HG03378 (cell line): ENCODE measurements around the gene PEX6.

Experiments
- ATAC-seq: cut with Tn5 transposase; IDR thresholded peaks from one replicate; pipeline ENCODE4 v1.9.1; 2021; ENCODE audit warnings: mild to moderate bottlenecking, moderate library complexity; ENCODE audit not compliant: unreplicated experiment

The PEX6 gene, protein sequence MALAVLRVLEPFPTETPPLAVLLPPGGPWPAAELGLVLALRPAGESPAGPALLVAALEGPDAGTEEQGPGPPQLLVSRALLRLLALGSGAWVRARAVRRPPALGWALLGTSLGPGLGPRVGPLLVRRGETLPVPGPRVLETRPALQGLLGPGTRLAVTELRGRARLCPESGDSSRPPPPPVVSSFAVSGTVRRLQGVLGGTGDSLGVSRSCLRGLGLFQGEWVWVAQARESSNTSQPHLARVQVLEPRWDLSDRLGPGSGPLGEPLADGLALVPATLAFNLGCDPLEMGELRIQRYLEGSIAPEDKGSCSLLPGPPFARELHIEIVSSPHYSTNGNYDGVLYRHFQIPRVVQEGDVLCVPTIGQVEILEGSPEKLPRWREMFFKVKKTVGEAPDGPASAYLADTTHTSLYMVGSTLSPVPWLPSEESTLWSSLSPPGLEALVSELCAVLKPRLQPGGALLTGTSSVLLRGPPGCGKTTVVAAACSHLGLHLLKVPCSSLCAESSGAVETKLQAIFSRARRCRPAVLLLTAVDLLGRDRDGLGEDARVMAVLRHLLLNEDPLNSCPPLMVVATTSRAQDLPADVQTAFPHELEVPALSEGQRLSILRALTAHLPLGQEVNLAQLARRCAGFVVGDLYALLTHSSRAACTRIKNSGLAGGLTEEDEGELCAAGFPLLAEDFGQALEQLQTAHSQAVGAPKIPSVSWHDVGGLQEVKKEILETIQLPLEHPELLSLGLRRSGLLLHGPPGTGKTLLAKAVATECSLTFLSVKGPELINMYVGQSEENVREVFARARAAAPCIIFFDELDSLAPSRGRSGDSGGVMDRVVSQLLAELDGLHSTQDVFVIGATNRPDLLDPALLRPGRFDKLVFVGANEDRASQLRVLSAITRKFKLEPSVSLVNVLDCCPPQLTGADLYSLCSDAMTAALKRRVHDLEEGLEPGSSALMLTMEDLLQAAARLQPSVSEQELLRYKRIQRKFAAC

DNA sequence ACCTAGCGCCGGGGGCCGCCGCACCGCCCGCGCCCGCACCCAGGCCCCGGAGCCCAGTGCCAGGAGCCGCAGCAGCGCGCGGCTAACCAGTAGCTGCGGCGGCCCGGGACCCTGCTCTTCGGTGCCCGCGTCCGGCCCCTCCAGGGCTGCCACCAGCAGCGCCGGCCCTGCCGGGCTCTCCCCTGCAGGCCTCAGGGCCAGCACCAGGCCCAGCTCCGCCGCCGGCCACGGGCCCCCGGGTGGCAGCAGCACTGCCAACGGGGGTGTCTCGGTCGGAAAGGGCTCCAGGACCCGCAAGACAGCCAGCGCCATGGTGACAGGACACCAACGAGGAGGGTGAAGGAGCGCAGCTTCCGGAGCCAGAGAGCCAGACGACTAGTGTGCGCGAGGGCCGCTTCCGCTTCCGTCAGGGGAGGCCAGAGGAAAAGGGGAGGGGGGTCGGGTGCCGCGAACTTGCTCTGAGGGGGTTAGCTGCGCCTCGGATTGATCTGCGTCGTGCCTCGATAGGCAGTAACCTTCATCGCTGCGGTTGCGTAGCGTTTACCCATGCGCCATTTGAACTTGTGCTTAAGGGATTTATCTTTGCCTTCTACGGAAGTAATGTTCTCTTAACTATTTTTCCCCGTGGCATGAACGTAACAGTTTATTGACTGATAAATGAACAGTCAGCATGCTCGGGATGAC is at the start of gene PEX6:
TSS of gene PEX6 (minus strand) at position 343 of the 684 bp plus-strand sequence. CDS start at position 312, 31 bp downstream.
- peak; percentile 61 for ATAC-seq

DNA sequence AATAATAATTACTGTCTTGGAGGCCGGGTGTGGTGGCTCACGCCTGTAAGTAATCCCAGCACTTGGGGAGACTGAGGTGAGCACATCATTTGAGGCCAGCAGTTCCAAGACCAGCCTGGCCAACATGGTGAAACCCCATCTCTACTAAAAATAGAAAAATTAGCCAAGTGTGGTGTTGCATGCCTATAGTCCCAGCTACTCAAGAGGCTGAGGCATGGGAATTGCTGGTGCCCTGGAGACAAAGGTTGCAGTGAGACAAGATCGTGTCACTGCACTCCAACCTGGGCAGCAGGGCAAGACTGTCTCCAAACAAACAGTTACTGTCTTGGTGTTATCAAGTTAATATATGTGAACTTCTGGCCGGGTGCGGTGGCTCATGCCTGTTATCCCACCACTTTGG is 47.4 kb upstream of the PEX6 start:
- no peak for ATAC-seq

DNA sequence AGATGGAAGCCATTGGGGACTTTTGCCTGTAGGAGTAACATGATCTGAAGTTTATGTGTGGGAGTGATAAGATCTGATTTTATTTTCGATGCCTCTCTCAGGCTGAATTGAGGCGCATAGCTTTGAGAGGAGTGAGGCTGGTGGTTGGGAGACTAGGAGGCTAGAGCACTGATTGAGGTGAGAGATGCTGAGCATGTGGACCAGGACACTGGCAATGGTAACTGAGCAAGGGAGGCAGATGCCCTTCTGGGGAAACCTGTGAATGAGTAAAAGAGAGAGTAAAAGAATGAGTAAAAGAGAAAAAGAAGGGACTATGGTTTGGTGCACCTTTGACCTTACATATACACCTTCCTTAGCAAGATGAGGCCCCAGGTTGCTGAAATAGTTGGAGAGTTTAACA is 45.5 kb upstream of the PEX6 start:
- no peak for ATAC-seq

DNA sequence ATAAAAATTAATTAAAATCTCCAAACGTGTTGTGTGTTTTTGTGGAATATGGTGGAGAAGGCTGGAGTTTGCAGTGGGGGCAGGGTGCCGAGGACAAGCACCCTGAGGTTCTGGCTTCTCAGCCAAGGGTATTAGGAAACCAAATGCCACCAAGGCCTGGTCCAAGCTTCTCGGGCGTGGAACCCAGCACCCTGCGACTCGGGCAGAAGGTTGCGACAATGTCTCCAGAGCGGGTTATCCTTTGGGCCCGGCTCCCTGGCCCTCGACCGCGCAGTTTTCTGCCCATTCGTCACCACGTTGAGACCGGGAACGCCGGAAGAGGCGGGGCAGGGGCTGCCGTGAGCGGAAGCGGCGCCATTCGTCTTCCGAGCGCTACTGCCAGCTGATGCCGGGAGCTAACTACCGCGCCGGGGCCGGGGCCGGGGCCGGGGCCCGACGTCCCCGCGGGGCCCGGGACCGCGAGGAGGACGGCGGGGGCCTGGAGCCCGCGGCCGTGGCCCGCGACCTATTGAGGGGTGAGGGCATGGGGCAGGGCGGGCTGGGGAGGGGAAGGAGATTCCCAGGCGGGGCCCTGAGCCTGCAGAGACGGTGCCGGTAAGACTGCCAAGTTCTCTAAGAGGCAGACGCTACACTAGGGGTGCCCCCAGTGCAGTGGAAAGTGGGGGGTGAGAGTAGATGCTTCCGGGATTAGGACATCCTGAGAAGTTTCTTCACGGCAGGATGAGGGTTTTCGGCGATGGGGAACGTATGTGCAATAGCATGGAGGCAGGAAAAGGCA is 42.5 kb upstream of the PEX6 start, which contains the start of gene RRP36:
TSS of gene RRP36 (plus strand) at position 354 of the 778 bp plus-strand sequence. CDS start at position 386, 32 bp downstream.
- no peak for ATAC-seq

DNA sequence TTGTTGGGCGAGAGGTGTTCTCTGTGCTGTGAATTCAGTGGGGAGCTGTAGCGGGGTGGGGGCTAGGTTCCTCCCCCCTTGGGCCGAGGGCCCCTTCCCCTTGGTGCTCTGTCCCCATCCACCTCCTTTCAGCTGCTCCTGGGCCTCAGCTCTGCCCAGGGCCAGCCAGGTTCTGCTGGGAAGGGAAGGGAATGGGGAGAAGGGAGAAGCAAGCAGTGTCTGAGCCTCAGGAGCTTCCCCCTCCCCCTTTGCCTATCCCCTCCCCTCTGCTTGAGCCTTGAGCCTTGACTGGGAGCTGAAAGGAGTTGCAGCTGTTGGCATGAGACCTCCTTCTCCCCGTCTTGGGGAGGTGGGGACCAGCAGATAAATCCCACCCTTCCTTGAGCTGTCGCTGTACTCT is 41.9 kb upstream of the PEX6 start:
- no peak for ATAC-seq

DNA sequence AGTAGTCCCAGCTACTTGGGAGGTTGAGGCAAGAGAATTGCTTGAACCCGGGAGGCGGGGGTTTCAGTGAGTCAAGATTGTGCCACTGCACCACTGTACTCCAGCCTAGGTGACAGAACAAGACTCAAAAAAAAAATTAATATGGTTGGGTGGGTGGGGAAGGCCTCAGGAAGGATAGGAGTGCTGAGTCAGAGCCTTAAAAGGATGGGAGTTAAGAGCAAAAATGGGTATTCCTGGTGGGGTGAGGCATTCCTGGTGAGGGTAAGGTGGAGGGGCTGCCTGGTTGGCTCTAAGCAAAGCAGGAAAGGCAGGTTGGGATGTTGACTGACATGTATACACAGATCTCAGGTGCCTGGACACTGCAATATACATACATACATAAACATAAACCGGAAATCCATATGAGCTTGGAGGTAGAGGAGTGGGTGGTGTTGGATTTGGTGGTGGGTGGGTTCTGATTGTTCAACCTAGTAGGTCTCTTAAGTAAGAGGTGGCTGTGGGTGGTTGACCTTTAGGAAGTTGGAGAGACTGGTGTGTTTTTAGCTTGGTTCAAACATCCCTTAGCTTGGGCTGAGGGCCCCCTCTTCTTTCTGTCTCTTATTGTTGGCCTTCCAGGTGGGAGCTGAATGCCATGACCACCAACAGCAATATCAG is 41.2 kb upstream of the PEX6 start:
- no peak for ATAC-seq

DNA sequence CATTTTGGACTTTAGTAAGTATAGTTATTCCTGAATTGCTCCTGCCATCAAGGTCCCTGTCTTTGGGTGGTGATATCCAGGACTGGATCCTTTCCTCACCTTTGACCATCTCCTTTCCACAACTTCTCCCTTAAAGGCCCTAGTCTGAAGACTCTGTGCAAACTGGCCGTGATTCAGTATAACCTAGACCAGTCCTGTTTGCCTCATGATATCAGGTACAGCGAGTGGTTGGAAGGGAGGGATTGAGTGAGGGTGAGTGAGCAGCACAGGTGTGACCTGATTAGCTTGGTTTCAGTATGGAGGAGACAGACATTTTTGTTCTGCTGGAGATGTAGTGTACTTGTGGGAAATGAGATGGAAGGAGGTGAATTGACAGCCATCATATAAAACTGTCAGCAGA is 40.2 kb upstream of the PEX6 start:
- no peak for ATAC-seq

DNA sequence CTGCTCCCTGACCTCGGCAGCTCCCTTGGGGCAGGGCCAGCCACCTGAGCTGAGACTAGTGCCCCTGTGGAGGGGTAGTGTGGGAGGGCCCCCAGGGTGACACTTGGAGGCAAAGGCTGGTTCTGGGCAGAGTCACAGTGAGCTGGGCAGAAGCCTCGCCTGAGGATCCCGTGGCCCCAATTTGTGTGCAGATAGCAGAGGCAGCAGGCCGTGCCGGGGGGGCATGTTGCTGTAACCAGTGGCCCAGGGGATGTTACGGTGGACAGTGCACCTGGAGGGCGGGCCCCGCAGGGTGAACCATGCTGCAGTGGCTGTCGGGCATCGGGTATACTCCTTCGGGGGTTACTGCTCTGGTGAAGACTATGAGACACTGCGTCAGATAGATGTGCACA is 38.0 kb upstream of the PEX6 start:
- no peak for ATAC-seq

DNA sequence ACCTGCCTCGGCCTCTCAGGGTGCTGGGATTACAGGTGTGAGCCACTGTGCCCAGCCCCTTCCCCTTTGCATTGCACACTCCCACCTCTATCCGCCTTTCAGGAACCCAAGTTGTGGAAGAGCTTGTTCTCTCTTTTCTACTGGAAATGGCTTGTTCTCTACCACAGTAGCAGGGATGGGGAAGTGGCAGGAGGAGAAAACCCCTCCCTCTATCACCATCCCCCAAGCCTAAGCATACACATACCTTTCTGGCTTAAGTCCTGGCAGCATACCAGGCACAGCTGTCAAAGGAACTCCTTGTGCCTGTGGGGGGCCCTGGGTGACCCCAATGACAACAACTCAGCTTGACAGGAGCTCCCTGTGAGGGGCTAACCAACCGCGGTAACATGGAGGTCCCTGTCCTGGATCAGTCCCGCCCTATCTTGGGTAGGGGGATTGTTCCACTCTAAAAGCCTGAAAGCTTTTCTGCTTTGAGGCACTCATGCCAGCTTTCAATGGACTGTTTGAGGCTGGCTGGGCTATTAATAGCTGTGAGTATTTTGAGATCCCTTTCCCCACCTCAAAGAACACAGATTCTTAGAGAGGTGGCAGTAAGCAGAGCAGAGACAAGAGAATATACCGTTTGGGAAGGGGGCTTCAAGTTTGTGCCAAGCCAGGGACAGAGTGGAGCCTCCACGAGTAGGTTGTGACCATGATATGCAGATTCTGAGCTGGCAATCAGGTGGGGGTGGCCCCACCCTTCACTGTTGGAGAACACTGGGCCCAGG is 37.4 kb upstream of the PEX6 start:
- ATAC-seq: no peak

DNA sequence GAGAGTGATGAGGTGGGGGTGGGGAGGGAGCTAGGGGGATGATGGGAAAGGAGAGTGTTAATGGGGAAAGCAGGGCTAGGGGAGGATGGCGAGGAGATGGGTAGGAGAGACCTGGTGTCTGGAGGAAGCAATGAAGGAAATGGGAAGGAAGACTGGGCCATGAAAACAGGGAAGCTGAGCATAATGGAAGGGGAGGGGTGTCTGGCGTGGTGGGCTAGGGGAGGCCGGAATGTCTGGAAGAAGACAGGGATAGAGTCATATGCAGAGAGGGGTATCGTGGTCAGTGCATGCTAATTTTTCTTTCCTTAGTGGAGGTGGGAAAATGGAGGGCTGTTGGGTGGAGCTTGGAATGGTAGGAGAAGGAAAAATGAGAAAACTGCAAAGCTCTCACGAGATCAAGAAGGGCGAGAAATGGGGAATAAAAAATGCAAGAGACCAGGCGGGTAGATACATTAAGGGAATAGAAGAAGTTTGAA is 35.5 kb upstream of the PEX6 start:
- no peak for ATAC-seq

DNA sequence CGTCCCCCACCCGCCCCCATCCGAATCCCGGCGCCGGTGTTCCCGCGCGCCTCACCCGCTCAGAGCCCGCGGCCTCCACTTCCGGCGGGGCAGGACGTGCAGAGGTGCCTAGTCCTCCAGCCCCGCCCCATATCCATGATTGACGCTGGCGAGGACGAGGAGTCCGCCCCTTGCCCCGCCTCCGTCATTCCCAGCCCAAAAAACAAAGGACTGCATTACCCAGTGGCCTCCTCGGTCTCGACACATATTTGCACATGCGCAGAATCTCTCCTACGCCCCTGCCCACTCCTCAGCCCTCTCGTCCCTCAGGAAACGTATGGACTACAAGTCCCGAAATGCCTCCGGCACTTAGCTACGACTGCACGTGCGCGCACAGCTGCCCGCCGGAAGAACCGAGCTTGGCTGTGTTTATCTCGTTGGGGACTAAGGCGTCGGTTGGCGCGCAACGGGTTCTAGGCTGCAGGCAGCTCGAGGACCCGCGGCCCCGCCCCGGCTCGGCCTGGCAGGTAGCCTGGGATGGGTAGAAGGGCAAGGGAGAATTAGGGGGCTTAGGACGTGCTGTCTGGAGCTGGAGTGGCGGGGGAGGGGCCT is 35.0 kb upstream of the PEX6 start, which contains the start of the genes KLHDC3 and MEA1:
TSS of gene KLHDC3 (plus strand) at position 407 of the 591 bp plus-strand sequence. CDS start 2,944 bp downstream, outside the sequence.
TSS of gene MEA1 (minus strand) at position 104 of the 591 bp plus-strand sequence. CDS start 133 bp downstream, outside the sequence.
- peak; percentile 92 for ATAC-seq

DNA sequence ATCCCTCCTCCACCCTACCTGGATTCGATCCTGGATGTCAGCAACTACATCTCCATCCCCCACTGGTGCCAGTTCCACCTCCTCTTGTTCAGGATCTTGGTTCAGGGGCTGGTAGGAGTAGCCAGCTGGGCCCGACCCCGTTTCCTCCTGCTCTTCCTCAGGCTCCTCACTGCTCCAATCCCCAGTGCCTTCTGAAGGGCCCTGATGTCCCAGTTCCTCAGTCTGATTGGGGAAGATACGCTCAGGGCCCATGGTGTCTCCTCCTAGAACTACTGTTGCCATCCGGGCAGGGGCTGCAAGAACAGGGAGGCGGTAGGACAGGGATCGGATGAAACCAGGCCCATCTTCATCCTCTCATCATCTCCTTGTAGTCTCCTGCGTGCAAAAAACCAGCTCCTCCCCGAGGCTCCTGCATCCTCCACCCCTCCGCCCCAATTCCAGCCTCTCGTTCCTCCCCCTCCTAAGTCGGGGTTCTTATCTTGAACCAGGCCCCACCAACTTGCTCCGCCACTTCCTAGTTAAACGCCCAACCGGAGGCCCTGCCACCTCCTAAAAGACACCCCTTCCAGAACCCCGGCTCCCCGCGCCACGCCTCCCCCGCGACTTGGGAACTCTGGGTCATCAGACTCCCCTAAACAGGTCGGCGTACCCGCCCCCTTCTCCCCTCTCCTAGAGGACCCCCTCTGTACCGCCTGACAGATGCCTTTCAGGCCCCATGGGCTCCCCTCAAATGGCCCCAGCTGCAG is 34.3 kb upstream of the PEX6 start:
- peak; percentile 1 for ATAC-seq

DNA sequence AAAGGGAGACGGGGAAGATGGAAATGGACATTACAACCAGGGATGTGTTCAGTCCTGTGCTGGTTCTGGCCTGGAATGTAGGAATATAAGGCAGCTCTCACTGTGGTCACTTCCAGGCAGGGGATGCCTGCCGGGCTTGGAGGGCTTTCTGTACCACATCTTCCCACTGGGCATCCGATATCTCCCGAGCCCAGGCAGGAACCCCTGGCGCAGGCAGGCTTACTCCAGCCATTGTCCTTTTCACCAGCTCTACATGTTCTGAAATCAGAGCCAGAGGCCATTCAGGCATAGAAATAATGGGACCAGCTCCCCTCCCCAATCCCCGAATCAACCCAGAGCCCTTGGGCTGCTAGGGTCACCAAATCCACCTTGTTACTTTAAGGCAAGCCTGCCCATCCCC is 33.4 kb upstream of the PEX6 start:
- ATAC-seq: no peak

DNA sequence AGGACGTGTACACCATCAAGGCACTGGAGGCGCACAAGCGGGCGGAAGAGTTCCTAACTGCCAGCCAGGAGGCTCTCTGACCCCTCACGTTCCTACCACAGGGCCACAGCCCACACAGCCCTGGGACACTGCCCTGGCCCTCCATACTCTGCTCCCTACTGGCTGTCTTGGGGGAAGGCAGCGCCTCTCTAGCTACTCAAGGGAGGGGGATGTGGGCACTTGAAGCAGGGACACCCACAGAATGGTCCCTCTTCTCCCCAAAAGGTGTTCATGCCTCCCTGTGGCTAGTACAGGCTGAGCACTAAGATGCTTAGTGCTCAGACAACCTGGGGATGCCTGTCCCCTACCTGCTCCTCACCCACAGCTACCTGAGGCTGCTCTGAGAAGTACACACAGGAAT is 32.2 kb upstream of the PEX6 start:
- ATAC-seq: no peak

DNA sequence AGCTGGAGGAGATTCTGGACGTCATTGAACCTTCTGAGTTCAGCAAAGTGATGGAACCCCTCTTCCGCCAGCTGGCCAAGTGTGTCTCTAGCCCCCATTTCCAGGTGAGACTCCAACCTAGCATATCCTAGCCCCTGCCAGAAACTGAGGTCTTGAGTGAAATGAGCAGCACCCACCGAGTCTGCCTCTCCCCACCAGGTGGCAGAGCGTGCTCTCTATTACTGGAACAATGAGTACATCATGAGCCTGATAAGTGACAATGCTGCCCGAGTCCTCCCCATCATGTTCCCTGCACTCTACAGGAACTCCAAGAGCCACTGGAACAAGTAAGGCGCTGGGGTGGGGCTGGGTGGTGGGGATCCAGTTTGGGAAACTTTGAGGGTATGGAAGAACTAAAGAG is 30.1 kb upstream of the PEX6 start:
- no peak for ATAC-seq

DNA sequence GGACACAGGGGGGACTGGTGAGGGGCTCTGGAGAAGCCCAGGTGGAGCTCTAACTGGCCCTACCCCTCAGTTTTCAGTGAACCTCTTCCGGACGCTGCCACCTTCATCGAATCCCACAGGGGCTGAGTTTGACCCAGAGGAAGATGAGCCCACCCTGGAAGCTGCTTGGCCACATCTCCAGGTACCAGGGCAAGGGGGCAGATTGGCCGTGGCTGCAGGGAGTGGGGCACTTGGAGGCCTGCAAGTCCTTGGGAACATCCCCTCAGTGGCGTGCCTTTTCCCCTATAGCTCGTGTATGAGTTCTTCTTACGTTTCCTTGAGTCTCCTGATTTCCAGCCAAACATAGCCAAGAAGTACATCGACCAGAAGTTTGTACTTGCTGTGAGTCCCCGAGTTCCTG is 28.1 kb upstream of the PEX6 start:
- no peak for ATAC-seq

DNA sequence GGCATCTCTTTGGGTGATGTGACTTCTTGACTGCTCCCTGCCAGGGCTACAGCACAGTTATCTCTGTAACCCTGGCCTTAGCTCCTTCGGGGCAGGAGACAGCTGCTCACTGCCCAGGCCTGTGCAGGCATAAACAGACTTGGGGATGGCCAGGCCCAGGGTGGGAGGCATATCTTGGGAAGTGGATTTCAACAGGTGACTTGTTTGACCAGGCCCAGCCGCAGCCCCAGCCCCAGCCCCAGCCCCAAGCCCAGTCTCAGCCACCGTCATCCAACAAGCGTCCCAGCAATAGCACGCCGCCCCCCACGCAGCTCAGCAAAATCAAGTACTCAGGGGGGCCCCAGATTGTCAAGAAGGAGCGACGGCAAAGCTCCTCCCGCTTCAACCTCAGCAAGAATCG is 27.3 kb upstream of the PEX6 start:
- ATAC-seq: no peak

DNA sequence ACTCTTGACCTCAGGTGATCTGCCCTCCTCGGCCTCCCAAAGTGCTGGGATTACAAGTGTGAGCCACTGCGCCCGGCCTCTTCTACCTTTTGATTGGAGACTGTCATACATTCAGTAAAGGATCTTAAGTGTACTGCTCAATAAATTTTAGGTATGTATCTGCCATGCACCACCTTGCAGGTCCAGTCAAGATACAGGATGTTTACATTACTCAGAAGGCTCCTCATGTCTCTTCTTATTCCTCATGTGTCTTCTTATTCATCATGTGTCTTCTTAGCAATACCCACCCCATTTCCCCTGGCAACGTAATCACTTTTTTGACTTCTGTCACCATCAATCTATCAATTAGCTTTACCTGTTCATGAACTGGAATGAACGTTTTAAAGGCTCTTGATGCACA is 26.9 kb upstream of the PEX6 start:
- ATAC-seq: no peak
